ENCODE measurements around the gene PLSCR2.

- TF ChIP-seq POLR2AphosphoS5 (IDR thresholded peaks at IDR 0.05; ENCODE audit: borderline replicate concordance, low read depth, low read length) (no peak), EZH2 (IDR thresholded peaks at IDR 0.05) (no peak), FOXP2 (optimal IDR thresholded peaks at IDR 0.05; ENCODE audit: control extremely low read depth, extremely low read length, insufficient read depth) (no peak)
Measured at GRCh38 chr3:146432066-146432465, 37.3 kb downstream of the PLSCR2 start.
